HepG2 (cell line): Measurements from ENCODE around the gene CDKN1A. TPM values are rescaled to one million over a fixed set of nuclear protein-coding genes. Genes with fewer than 3 reads are reported as not detected.
A peak's percentile ranks its signal among the peaks of the same experiment; 100 is the strongest.

Experiments
- ATF3 ChIP-seq: sonication (generic); formaldehyde crosslinking; IDR thresholded peaks from 2 replicates; pipeline ENCODE4 v1.4.0; 2020; ENCODE audit warnings: missing genetic modification reagents
- DR1 ChIP-seq: sonication (generic); formaldehyde crosslinking; IDR thresholded peaks from 2 replicates; pipeline ENCODE4 v1.8.0; 2021; ENCODE audit warnings: mild to moderate bottlenecking, missing genetic modification reagents, inconsistent platforms
- HMG20A ChIP-seq: IDR thresholded peaks from 2 replicates; pipeline ENCODE4 v1.6.1; 2016; ENCODE audit warnings: borderline replicate concordance
- MAFF ChIP-seq: IDR thresholded peaks from 2 replicates; pipeline ENCODE4 v1.6.1; 2011; ENCODE audit warnings: low read depth, low read length, improper control_type of control experiment
- MAX ChIP-seq: IDR thresholded peaks from 2 replicates; pipeline ENCODE4 v1.6.1; 2012; ENCODE audit warnings: inconsistent platforms
- MED1 ChIP-seq: sonication (generic); formaldehyde crosslinking; IDR thresholded peaks from 2 replicates; pipeline ENCODE4 v1.4.0; 2020; ENCODE audit warnings: missing genetic modification reagents
- MIER3 ChIP-seq: IDR thresholded peaks from 2 replicates; pipeline ENCODE4 v1.6.1; 2016; ENCODE audit warnings: missing compliant biosample characterization, borderline replicate concordance
- NFATC3 ChIP-seq: sonication (generic); formaldehyde crosslinking; IDR thresholded peaks from 2 replicates; pipeline ENCODE4 v1.5.1; 2020; ENCODE audit warnings: mild to moderate bottlenecking, missing genetic modification reagents
- NR0B2 ChIP-seq: sonication (generic); formaldehyde crosslinking; IDR thresholded peaks from 2 replicates; pipeline ENCODE4 v1.4.0; 2020; ENCODE audit warnings: mild to moderate bottlenecking, missing genetic modification reagents
- PRDM10 ChIP-seq: sonication (generic); formaldehyde crosslinking; IDR thresholded peaks from 2 replicates; pipeline ENCODE4 v1.4.0; 2020; ENCODE audit warnings: low read depth, missing genetic modification reagents
- RXRA ChIP-seq: sonication (generic); formaldehyde crosslinking; IDR thresholded peaks from 2 replicates; pipeline ENCODE4 v1.5.1; 2020; ENCODE audit warnings: missing genetic modification reagents
- SAP130 ChIP-seq: IDR thresholded peaks from 2 replicates; pipeline ENCODE4 v1.6.1; 2016; ENCODE audit warnings: low read depth
- SMAD1 ChIP-seq: sonication (generic); formaldehyde crosslinking; IDR thresholded peaks from 2 replicates; pipeline ENCODE4 v1.4.0; 2020; ENCODE audit warnings: missing genetic modification reagents, low read depth, mild to moderate bottlenecking, borderline replicate concordance
- SOX13 ChIP-seq, 3 experiments: fragments of 450-650 bp in 1 of 3; sonication (generic) in 1 of 3; formaldehyde crosslinking in 1 of 3; IDR thresholded peaks in 2 of 3; conservative IDR thresholded peaks in 1 of 3; 2 replicates each; pipeline versions ENCODE4 v1.5.0 to v1.6.1; 2016 to 2020; ENCODE audit warnings: antibody characterized with exemption in 1 of 3, mild to moderate bottlenecking in 1 of 3, missing compliant biosample characterization in 1 of 3, missing genetic modification reagents in 1 of 3, moderate library complexity in 1 of 3
- SRF ChIP-seq: IDR thresholded peaks from 2 replicates; pipeline ENCODE4 v1.6.1; 2011; ENCODE audit warnings: mild to moderate bottlenecking, low read depth, low read length, moderate library complexity
- U2AF1 ChIP-seq: fragments of 200-400 bp; formaldehyde crosslinking; optimal IDR thresholded peaks from 2 replicates; pipeline ENCODE3; 2017; ENCODE audit warnings: mild to moderate bottlenecking, low read depth, low read length
- ZBTB4 ChIP-seq: sonication (generic); formaldehyde crosslinking; IDR thresholded peaks from 2 replicates; pipeline ENCODE4 v1.4.0; 2020; ENCODE audit warnings: missing genetic modification reagents, mild to moderate bottlenecking, borderline replicate concordance
- ZMYM3 ChIP-seq: sonication (generic); formaldehyde crosslinking; IDR thresholded peaks from 2 replicates; pipeline ENCODE4 v1.5.1; 2020; ENCODE audit warnings: mild to moderate bottlenecking, missing genetic modification reagents
- ZNF224 ChIP-seq: sonication (generic); formaldehyde crosslinking; IDR thresholded peaks from 2 replicates; pipeline ENCODE4 v1.5.0; 2020; ENCODE audit warnings: mild to moderate bottlenecking, missing genetic modification reagents
- ZNF740 ChIP-seq: sonication (generic); formaldehyde crosslinking; IDR thresholded peaks from 2 replicates; pipeline ENCODE4 v1.4.0; 2020; ENCODE audit warnings: missing genetic modification reagents
- ZNF746 ChIP-seq: sonication (generic); formaldehyde crosslinking; IDR thresholded peaks from 2 replicates; pipeline ENCODE4 v1.8.0; 2022; ENCODE audit warnings: mild to moderate bottlenecking, missing genetic modification reagents
- polyA plus RNA-seq, 8 experiments: library from polyadenylated mRNA; depleted of rRNA in 3 of 8; stranded (reverse) in 7 of 8; unstranded in 1 of 8; fragments of >200 nt; fragmentation: Illumina TruSeq in 4 of 8; extraction: Trizol in 4 of 8; gene quantifications; 2 replicates each; pipeline versions ENCODE4 v1.2.1 to v1.2.3, GENCODE V29; 2011 to 2016; ENCODE audit warnings: low read depth in 4 of 8, missing spikeins in 1 of 8, mixed read lengths in 1 of 8; ENCODE audit not compliant: insufficient read depth in 1 of 8
- total RNA-seq, 5 experiments: library from RNA; depleted of rRNA; stranded (reverse); fragments of >200 nt; fragmentation: Illumina TruSeq; extraction: Trizol; gene quantifications; 2 replicates each; pipeline ENCODE4 v1.2.3, GENCODE V29; 2016; ENCODE audit warnings: low read depth in 1 of 5

The CDKN1A gene
- total and polyA plus RNA-seq, 2 of the 13 experiments (the other 11 are each of a cell fraction or from before 2014, with no cell fraction given): 60.7 to 92.1 TPM

GRCh38 chr6:36671687-36672375 is 6.7 kb upstream of the CDKN1A start (continued):
- no peak for TF ChIP-seq PRDM10 (CRISPR knock-in tag)
- peak; percentile 35; the same call in 1 of the 2 replicates for TF ChIP-seq ZMYM3
- TF ChIP-seq ZBTB4: peak; percentile 64; the same call in 1 of the 2 replicates
- no peak for TF ChIP-seq ZNF224
- TF ChIP-seq NFATC3 (CRISPR knock-in tag): no peak
- no peak for TF ChIP-seq ATF3 (CRISPR knock-in tag)
- TF ChIP-seq SRF: no peak
- 0 out of 2 replicates have a peak, but pooled peaks have one; percentile 48 for TF ChIP-seq SMAD1 (CRISPR knock-in tag)
- TF ChIP-seq U2AF1: no peak
- no peak for TF ChIP-seq SAP130 (CRISPR knock-in tag)
- 0 out of 2 replicates have a peak, but pooled peaks have one; percentile 10 for TF ChIP-seq MIER3
- peak; percentile 20; the same call in 1 of the 2 replicates for TF ChIP-seq MAX
- no peak for TF ChIP-seq HMG20A
- TF ChIP-seq MAFF: no peak
- TF ChIP-seq DR1: no peak
- no peak for TF ChIP-seq SOX13 (IDR thresholded peaks at IDR 0.05)
- peak in 1 of 2 experiments; percentile 29; a peak in 1 of 4 replicates for TF ChIP-seq SOX13 (CRISPR knock-in tag; conservative IDR thresholded peaks at IDR 0.05 in 1 of 2, IDR thresholded peaks at IDR 0.05 in 1 of 2)
- peak; percentile 31; the same call in 1 of the 2 replicates for TF ChIP-seq RXRA (CRISPR knock-in tag)
- TF ChIP-seq ZNF746: no peak
- peak; percentile 32; the same call in 1 of the 2 replicates for TF ChIP-seq MED1
- no peak for TF ChIP-seq NR0B2
- TF ChIP-seq ZNF740: no peak
